Activated CD8-positive, alpha-beta T cell treated with anti-CD3 and anti-CD28 coated beads for 36 hours (primary cell): Measurements from ENCODE around the gene PCDH9. TPM values are rescaled to one million over a fixed set of nuclear protein-coding genes. Genes with fewer than 3 reads are reported as not detected.

Experiments used
- ATAC-seq: fragments of 200-7000 bp; cut with Tn5 transposase; one replicate; pipeline ENCODE4 v1.10.0; 2021; ENCODE audit warnings: mild to moderate bottlenecking, moderate library complexity
- CTCF ChIA-PET: fragments of 350-600 bp; sonication (Branson Sonifier 250); formaldehyde crosslinking; loops from one replicate; lab custom pipeline; 2021; ENCODE audit warnings: antibody characterized with exemption; lab: Charles Lee
- POLR2A ChIA-PET: fragments of 350-600 bp; sonication (Branson Sonifier 250); formaldehyde crosslinking; loops from one replicate; lab custom pipeline; 2021; ENCODE audit warnings: antibody characterized with exemption; lab: Charles Lee
- DNase-seq: peaks from one replicate; pipeline ENCODE4 v3.0.0-alpha.2; 2020
- H3K27ac Mint-ChIP-seq: one replicate; pipeline ENCODE4 v1.8.0; 2021; ENCODE audit warnings: mild to moderate bottlenecking, mixed read lengths
- H3K27me3 Mint-ChIP-seq: one replicate; pipeline ENCODE4 v1.8.0; 2021; ENCODE audit warnings: mixed read lengths
- H3K36me3 Mint-ChIP-seq: one replicate; pipeline ENCODE4 v1.8.0; 2021; ENCODE audit warnings: low read depth, mixed read lengths
- H3K4me1 Mint-ChIP-seq: one replicate; pipeline ENCODE4 v1.8.0; 2021; ENCODE audit warnings: low read depth, mixed read lengths
- H3K4me3 Mint-ChIP-seq: one replicate; pipeline ENCODE4 v1.8.0; 2021; ENCODE audit warnings: mild to moderate bottlenecking, moderate library complexity, mixed read lengths
- H3K9me3 Mint-ChIP-seq: one replicate; pipeline ENCODE4 v1.8.0; 2021; ENCODE audit warnings: mixed read lengths
- CTCF ChIP-seq: fragments of 200-600 bp; IDR thresholded peaks from one replicate; pipeline ENCODE4 v1.8.0; 2022; ENCODE audit warnings: antibody characterized with exemption, mild to moderate bottlenecking
- intact Hi-C: fragments of 100-400 bp; cut with micrococcal nuclease; formaldehyde crosslinking; loops from one replicate; pipeline ENCODE4 v1.10.0; 2022
- total RNA-seq, 2 experiments: library from RNA; stranded (reverse); gene quantifications; one replicate each; pipeline ENCODE4 v1.2.3, GENCODE V29; 2021

Gene PCDH9
- total RNA-seq, 2 experiments from 2014 or later: 0.04 to 0.14 TPM

- no peak for ATAC-seq
- H3K4me3 Mint-ChIP-seq: no peak overlapping the region
- H3K4me1 Mint-ChIP-seq: no peaks in the 10 kb centered on the region
- no peak overlapping the region for H3K27ac Mint-ChIP-seq
- no peaks in the 10 kb centered on the region for H3K36me3 Mint-ChIP-seq
- ChIA-PET POLR2A (no interaction called here), CTCF (no interaction called here)
- H3K9me3 Mint-ChIP-seq: no peaks in the 10 kb centered on the region
- no peaks in the 10 kb centered on the region for H3K27me3 Mint-ChIP-seq
- no peak for DNase-seq
- intact Hi-C loops: no loop called here
- TF ChIP-seq CTCF: no peak
These were observed 408.6 kb downstream of the PCDH9 start for GRCh38 chr13:66821551-66821950.

- Mint-ChIP-seq H3K27ac (no peak overlapping the region), H3K36me3 (no peaks in the 10 kb centered on the region), H3K27me3 (no peaks in the 10 kb centered on the region), H3K4me3 (no peak overlapping the region), H3K9me3 (peaks cover 2% of the 10 kb centered on the region), H3K4me1 (no peaks in the 10 kb centered on the region)
- intact Hi-C loops: no loop called here
- ChIA-PET CTCF (no interaction called here), POLR2A (no interaction called here)
- TF ChIP-seq CTCF: no peak
- DNase-seq (no peak), ATAC-seq (no peak)
These were observed 418.7 kb downstream of the PCDH9 start for GRCh38 chr13:66811455-66811854.

GRCh38 chr13:66809485-66809884 lies 420.7 kb downstream of the PCDH9 start:
- H3K27ac Mint-ChIP-seq: no peak overlapping the region
- CTCF ChIA-PET: no interaction called here
- no peak overlapping the region for H3K4me3 Mint-ChIP-seq
- peaks cover 2% of the 10 kb centered on the region for H3K9me3 Mint-ChIP-seq
- no peak for DNase-seq
- H3K36me3 Mint-ChIP-seq: no peaks in the 10 kb centered on the region
- POLR2A ChIA-PET: no interaction called here
- H3K27me3 Mint-ChIP-seq: no peaks in the 10 kb centered on the region
- no peaks in the 10 kb centered on the region for H3K4me1 Mint-ChIP-seq
- no peak for TF ChIP-seq CTCF
- intact Hi-C loops: no loop called here
- ATAC-seq: no peak

GRCh38 chr13:66807251-66807650 lies 422.9 kb downstream of the PCDH9 start:
- CTCF ChIA-PET: no interaction called here

GRCh38 chr13:66805657-66806056 lies 424.5 kb downstream of the PCDH9 start:
- no peak for TF ChIP-seq CTCF
- Mint-ChIP-seq H3K27ac (no peak overlapping the region), H3K36me3 (no peaks in the 10 kb centered on the region), H3K4me1 (no peaks in the 10 kb centered on the region), H3K9me3 (no peaks in the 10 kb centered on the region), H3K4me3 (no peak overlapping the region), H3K27me3 (no peaks in the 10 kb centered on the region)
- DNase-seq (no peak), ATAC-seq (no peak)
- CTCF ChIA-PET: no interaction called here
- intact Hi-C loops: no loop called here
- POLR2A ChIA-PET: no interaction called here

More at GRCh38 chr13:66807251-66807650, 422.9 kb downstream of the PCDH9 start:
- POLR2A ChIA-PET: no interaction called here
- Mint-ChIP-seq H3K9me3 (peaks cover 2% of the 10 kb centered on the region), H3K4me3 (no peak overlapping the region), H3K36me3 (no peaks in the 10 kb centered on the region), H3K27ac (no peak overlapping the region), H3K27me3 (no peaks in the 10 kb centered on the region), H3K4me1 (no peaks in the 10 kb centered on the region)
- intact Hi-C loops: no loop called here
- ATAC-seq (no peak), DNase-seq (no peak)
- no peak for TF ChIP-seq CTCF
